Measurements from ENCODE around the gene ARHGAP15.

GRCh38 chr2:143680885-143681405, 551.7 kb downstream of the ARHGAP15 start:
- TF ChIP-seq CTCF (IDR thresholded peaks at IDR 0.05) (no peak), POLR2A (IDR thresholded peaks at IDR 0.05) (no peak)

Data from adrenal gland (tissue), 5 donors.